ENCODE results near the gene SOCS1.

DNA sequence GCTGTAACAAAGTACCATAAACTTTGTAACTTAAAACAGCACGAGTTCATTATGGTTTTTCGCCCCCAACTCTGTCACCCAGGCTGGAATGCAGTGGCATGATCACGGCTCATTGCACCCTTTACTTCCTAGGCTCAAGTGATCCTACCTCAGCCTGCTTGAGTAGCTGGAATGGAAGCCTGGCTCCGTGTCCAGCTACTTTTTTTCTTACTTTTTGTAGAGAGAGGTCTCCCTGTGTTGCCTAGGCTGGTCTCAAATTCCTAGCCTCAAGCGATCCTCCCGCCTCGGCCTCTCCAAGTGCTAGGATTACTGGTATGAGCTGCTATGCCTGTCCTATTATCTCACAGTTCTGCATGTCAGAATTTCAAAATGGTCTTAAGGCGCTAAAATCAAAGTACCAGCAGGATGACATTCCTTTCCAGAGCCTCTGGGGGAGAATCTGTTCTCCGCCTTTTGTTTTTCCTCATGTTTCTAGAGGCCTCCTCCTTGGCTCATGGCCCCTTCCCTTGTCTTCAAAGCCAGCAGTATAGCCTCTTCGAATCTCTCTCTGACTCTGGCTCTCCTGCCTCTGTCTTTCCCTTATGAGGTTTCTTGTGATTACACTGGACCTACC is 35.2 kb upstream of the SOCS1 start:
- TF ChIP-seq, protein P1, sequence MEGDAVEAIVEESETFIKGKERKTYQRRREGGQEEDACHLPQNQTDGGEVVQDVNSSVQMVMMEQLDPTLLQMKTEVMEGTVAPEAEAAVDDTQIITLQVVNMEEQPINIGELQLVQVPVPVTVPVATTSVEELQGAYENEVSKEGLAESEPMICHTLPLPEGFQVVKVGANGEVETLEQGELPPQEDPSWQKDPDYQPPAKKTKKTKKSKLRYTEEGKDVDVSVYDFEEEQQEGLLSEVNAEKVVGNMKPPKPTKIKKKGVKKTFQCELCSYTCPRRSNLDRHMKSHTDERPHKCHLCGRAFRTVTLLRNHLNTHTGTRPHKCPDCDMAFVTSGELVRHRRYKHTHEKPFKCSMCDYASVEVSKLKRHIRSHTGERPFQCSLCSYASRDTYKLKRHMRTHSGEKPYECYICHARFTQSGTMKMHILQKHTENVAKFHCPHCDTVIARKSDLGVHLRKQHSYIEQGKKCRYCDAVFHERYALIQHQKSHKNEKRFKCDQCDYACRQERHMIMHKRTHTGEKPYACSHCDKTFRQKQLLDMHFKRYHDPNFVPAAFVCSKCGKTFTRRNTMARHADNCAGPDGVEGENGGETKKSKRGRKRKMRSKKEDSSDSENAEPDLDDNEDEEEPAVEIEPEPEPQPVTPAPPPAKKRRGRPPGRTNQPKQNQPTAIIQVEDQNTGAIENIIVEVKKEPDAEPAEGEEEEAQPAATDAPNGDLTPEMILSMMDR (conservative IDR thresholded peaks at IDR 0.05; ENCODE audit: low read depth in 2 of 2) = no peak
- TF ChIP-seq POLR2AphosphoS5 (IDR thresholded peaks at IDR 0.05; ENCODE audit: low read depth) = no peak
- no peak for TF ChIP-seq EZH2 (IDR thresholded peaks at IDR 0.05; ENCODE audit: low read depth, unreplicated experiment)
- TF ChIP-seq CREB1 (CRISPR knock-in tag; IDR thresholded peaks at IDR 0.05; ENCODE audit: low read depth) = no peak
- TF ChIP-seq, protein P2, sequence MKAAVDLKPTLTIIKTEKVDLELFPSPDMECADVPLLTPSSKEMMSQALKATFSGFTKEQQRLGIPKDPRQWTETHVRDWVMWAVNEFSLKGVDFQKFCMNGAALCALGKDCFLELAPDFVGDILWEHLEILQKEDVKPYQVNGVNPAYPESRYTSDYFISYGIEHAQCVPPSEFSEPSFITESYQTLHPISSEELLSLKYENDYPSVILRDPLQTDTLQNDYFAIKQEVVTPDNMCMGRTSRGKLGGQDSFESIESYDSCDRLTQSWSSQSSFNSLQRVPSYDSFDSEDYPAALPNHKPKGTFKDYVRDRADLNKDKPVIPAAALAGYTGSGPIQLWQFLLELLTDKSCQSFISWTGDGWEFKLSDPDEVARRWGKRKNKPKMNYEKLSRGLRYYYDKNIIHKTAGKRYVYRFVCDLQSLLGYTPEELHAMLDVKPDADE (IDR thresholded peaks at IDR 0.05) = no peak
- no peak for TF ChIP-seq ZNF114 (CRISPR knock-in tag; IDR thresholded peaks at IDR 0.05)
- no peak for TF ChIP-seq JUNB (IDR thresholded peaks at IDR 0.05; ENCODE audit: unreplicated experiment)
- TF ChIP-seq EZH2phosphoT487 (IDR thresholded peaks at IDR 0.05; ENCODE audit: unreplicated experiment) = no peak
- TF ChIP-seq, protein P3, sequence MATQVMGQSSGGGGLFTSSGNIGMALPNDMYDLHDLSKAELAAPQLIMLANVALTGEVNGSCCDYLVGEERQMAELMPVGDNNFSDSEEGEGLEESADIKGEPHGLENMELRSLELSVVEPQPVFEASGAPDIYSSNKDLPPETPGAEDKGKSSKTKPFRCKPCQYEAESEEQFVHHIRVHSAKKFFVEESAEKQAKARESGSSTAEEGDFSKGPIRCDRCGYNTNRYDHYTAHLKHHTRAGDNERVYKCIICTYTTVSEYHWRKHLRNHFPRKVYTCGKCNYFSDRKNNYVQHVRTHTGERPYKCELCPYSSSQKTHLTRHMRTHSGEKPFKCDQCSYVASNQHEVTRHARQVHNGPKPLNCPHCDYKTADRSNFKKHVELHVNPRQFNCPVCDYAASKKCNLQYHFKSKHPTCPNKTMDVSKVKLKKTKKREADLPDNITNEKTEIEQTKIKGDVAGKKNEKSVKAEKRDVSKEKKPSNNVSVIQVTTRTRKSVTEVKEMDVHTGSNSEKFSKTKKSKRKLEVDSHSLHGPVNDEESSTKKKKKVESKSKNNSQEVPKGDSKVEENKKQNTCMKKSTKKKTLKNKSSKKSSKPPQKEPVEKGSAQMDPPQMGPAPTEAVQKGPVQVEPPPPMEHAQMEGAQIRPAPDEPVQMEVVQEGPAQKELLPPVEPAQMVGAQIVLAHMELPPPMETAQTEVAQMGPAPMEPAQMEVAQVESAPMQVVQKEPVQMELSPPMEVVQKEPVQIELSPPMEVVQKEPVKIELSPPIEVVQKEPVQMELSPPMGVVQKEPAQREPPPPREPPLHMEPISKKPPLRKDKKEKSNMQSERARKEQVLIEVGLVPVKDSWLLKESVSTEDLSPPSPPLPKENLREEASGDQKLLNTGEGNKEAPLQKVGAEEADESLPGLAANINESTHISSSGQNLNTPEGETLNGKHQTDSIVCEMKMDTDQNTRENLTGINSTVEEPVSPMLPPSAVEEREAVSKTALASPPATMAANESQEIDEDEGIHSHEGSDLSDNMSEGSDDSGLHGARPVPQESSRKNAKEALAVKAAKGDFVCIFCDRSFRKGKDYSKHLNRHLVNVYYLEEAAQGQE (IDR thresholded peaks at IDR 0.05; ENCODE audit: unreplicated experiment) = no peak
- no peak for TF ChIP-seq STAT1 (IDR thresholded peaks at IDR 0.05; ENCODE audit: unreplicated experiment)
- TF ChIP-seq ZNF331 (CRISPR knock-in tag; IDR thresholded peaks at IDR 0.05; ENCODE audit: low read depth) = no peak
